Endothelial cell (in vitro differentiated cells): ENCODE measurements around the gene GABRP. TPM values are rescaled to one million over a fixed set of nuclear protein-coding genes. Genes with fewer than 3 reads are reported as not detected.

ENCODE experiments used
- DNase-seq: peaks from one replicate; pipeline ENCODE4 v3.0.0; 2021; ENCODE audit warnings: low spot score
- H3K27ac Mint-ChIP-seq: one replicate; pipeline ENCODE4 v1.8.0; 2021; ENCODE audit warnings: mixed read lengths, inconsistent platforms; ENCODE audit not compliant: unreplicated experiment
- H3K27me3 Mint-ChIP-seq: one replicate; pipeline ENCODE4 v1.8.0; 2021; ENCODE audit warnings: mild to moderate bottlenecking, moderate library complexity, mixed read lengths, inconsistent platforms; ENCODE audit not compliant: unreplicated experiment
- H3K36me3 Mint-ChIP-seq: one replicate; pipeline ENCODE4 v1.8.0; 2021; ENCODE audit warnings: mild to moderate bottlenecking, low read depth, mixed read lengths, inconsistent platforms; ENCODE audit not compliant: unreplicated experiment
- H3K4me1 Mint-ChIP-seq: one replicate; pipeline ENCODE4 v1.8.0; 2021; ENCODE audit warnings: mild to moderate bottlenecking, mixed read lengths, inconsistent platforms; ENCODE audit not compliant: unreplicated experiment
- H3K4me3 Mint-ChIP-seq: one replicate; pipeline ENCODE4 v1.8.0; 2021; ENCODE audit warnings: mild to moderate bottlenecking, mixed read lengths, inconsistent platforms; ENCODE audit not compliant: unreplicated experiment
- H3K9me3 Mint-ChIP-seq: one replicate; pipeline ENCODE4 v1.8.0; 2021; ENCODE audit warnings: mixed read lengths, inconsistent platforms; ENCODE audit not compliant: unreplicated experiment
- CTCF ChIP-seq: fragments of 200-600 bp; sonication (generic); IDR thresholded peaks from one replicate; pipeline ENCODE4 v1.5.0; 2021; ENCODE audit warnings: antibody characterized with exemption; ENCODE audit not compliant: unreplicated experiment
- total RNA-seq: library from RNA; stranded (reverse); fragmentation: NEBNext Ultra II Directional; extraction: Animal tissue kit (Norgen Biotek cat#: 25700); gene quantifications from one replicate; pipeline ENCODE4 v1.2.1, GENCODE V29; 2021; ENCODE audit not compliant: unreplicated experiment

The GABRP gene
- total RNA-seq, 1 donor from 2014 or later = 23.5 TPM

- TF ChIP-seq CTCF = no peak
- no peaks in the 10 kb centered on the region for H3K36me3 Mint-ChIP-seq
- no peak overlapping the region for H3K27ac Mint-ChIP-seq
- no peak for DNase-seq
- peaks cover 2% of the 10 kb centered on the region for H3K4me1 Mint-ChIP-seq
- no peak overlapping the region for H3K4me3 Mint-ChIP-seq
- H3K9me3 Mint-ChIP-seq = no peaks in the 10 kb centered on the region
- peaks cover 2% of the 10 kb centered on the region for H3K27me3 Mint-ChIP-seq
Measured at GRCh38 chr5:170813231-170813630, 29.7 kb downstream of the GABRP start.

- Mint-ChIP-seq H3K36me3 (no peaks in the 10 kb centered on the region), H3K4me3 (no peak overlapping the region), H3K27me3 (peaks cover 2% of the 10 kb centered on the region), H3K9me3 (no peaks in the 10 kb centered on the region), H3K27ac (no peak overlapping the region), H3K4me1 (no peaks in the 10 kb centered on the region)
- no peak for DNase-seq
- TF ChIP-seq CTCF = no peak
Measured at GRCh38 chr5:170817195-170817594, 33.7 kb downstream of the GABRP start.

- Mint-ChIP-seq H3K27ac (no peak overlapping the region), H3K4me1 (no peaks in the 10 kb centered on the region), H3K9me3 (no peaks in the 10 kb centered on the region), H3K27me3 (peaks cover 2% of the 10 kb centered on the region), H3K36me3 (no peaks in the 10 kb centered on the region), H3K4me3 (no peak overlapping the region)
- DNase-seq = no peak
- TF ChIP-seq CTCF = no peak
Measured at GRCh38 chr5:170818232-170818631, 34.7 kb downstream of the GABRP start.

- Mint-ChIP-seq H3K36me3 (no peaks in the 10 kb centered on the region), H3K9me3 (no peaks in the 10 kb centered on the region), H3K4me1 (no peaks in the 10 kb centered on the region), H3K27ac (no peak overlapping the region), H3K27me3 (peaks cover 2% of the 10 kb centered on the region), H3K4me3 (no peak overlapping the region)
- no peak for TF ChIP-seq CTCF
- no peak for DNase-seq
Measured at GRCh38 chr5:170819824-170820223, 36.3 kb downstream of the GABRP start.

- no peak for DNase-seq
- H3K4me1 Mint-ChIP-seq = no peaks in the 10 kb centered on the region
- no peaks in the 10 kb centered on the region for H3K27me3 Mint-ChIP-seq
- H3K4me3 Mint-ChIP-seq = no peak overlapping the region
- TF ChIP-seq CTCF = no peak
- peaks cover 6% of the 10 kb centered on the region for H3K9me3 Mint-ChIP-seq
- H3K36me3 Mint-ChIP-seq = peaks cover 2% of the 10 kb centered on the region
- no peak overlapping the region for H3K27ac Mint-ChIP-seq
Measured at GRCh38 chr5:170821257-170821800, 37.8 kb downstream of the GABRP start.
